AG08396 (cell line): ENCODE results near the gene RASSF4.

Experiments used
- DNase-seq: peaks from one replicate; pipeline ENCODE4 v3.0.0; 2012; ENCODE audit warnings: low spot score, mixed read lengths

Gene RASSF4

DNA sequence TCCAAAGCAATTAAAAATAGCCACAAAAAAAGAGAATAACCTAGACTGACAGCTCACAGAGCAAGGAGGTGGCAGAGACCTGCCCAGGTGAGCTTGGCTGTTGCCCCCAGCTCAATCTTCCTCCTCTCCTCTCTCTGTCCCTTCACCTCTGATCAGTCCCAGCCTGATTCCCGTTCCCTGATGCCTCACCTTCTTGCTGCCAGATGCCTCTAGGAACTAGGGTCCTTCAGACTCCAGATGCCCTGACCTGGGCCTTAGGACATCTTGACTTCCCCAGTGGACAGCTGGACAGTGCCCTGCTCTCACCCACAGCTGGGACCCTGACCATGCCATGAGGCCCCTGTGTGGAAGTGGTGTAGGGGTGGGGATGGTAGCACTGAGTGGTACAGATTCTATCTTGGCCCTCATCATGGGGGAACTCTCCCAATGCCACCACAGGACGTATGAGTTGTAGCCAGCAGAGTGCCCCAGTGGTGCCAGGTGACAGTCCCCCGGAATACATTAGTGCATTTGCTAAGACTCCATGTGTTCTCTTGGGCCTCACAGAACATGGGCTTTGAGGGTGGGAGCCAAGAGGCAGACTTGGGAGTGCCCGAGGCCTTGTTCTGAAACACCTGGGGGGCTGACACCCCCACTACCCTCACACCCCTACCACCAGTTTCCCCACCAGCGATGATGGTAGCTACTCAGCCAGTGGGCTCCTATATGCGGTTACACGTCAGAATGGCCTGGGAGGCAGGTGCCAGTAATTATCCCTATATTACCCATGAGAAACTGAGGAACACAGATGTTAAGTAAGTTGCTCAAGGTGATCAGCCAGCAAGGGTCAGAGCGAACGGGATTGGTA, 17.0 kb downstream of the RASSF4 start:
- DNase-seq = no peak

GRCh38 chr10:44977287-44978212, 17.9 kb downstream of the RASSF4 start:
- no peak for DNase-seq

DNA sequence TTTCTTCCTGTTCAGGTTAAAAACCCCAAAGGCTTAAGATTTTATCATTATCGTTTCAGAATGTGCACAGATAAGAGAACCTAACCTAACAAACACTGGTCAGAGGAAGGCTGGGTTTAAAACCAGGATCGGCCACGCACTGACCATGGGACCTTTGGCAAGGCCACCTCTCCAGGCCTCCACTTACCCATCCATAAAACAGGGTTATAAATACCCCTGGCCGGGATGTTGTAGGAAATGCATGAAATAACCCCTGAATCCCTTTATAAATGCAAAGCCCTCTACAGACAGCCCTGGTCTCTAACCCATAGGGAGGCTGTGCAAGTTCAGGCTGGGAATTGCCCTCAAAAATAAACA, 18.6 kb downstream of the RASSF4 start:
- DNase-seq = no peak

GRCh38 chr10:44978570-44979280, 19.1 kb downstream of the RASSF4 start, which contains the start of gene DEPP1:
Gene DEPP1, minus strand, starts transcription at chr10:44978809. Its CDS starts 779 bp downstream, at chr10:44978030.
- peak; percentile 86 for DNase-seq

DNA sequence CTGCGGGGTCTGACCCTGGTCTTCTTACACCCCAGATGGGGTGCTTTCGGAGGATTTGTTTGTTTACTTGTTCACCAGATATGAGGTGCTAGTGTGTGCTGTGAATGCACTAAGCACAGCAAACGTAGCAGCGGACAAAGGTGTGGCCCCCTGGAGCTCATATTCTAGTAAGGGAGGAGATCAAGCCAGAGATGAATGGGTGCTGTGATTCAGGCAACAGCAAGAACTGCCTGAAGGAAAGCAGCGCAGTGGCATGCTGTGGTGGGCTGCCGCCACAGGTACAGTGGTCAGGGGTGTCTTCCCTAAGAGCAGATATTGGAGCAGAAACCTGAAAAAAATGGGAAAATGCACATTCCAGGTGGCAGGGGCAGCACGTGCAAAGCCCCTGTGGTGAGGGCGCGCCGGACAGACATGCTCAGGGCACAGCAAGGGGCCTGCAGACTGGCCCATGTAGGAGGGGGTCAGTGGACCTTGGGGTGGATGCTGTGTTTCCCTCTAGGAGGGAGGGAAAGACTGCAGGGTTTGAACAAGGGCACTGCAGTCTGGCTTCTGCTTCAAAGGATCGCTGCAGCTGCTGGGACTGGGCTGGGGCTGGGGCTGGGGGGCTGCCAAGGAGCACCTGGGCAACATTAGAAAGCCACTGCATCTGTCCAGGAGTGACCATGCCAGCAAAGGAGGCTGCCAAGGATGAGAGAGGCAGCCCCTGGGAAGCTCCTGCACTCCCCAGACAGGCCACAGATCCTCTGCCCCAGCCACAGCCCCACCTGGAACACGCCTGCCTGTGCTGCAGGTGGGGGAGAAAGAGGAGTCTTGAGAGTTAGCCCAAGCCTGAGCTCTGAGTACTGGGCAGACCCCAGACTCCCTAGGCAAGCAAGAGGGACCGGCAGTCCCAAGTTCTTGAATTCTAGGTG, 19.9 kb downstream of the RASSF4 start:
- no peak for DNase-seq

- DNase-seq = no peak
Observed at GRCh38 chr10:44980309-44981171, 20.9 kb downstream of the RASSF4 start.

DNA sequence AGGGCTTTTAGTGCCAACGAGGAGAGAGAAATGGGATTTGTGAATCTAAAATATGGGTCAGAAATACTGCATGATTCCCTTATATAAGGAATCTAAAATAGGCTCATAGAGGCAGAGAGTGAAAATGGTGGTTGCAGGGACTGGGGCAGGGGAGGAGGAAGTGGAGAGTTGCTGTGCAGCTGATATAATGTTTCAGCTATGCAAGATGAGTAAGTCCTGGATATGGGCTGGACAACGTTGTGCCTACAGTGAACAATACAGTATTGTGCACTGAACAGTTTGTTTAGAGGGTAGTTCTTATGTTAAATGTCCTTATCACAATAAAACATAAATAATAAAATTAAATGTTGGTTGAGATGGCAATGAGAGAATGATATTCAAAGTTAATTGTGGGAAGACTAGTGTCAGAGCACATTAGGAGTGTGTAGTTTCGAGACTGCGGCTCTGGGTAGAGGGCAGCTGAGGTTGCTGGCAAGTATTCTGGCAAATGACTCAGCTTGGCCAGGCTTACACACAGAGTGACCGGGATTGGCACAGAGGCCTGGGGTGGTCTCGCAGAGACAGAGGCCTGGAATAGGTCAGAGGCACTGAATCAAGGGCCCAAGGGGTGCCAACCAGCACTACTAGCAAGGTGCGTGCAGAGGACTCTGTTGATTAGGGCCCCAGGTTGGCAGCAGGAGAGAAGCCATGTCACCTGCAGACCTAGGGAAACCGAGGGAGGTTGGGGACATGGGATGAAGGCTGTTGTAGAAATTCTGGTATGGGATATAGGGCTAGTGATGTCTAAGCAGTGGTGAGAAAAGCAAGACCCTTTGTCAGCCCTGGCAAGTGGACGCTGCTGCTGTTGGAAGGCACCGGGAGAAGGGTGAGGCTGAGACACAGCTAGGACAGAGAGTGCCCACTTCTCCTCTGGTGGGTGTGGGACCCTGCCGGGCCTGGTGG, 21.8 kb downstream of the RASSF4 start:
- DNase-seq = peak; percentile 83

DNA sequence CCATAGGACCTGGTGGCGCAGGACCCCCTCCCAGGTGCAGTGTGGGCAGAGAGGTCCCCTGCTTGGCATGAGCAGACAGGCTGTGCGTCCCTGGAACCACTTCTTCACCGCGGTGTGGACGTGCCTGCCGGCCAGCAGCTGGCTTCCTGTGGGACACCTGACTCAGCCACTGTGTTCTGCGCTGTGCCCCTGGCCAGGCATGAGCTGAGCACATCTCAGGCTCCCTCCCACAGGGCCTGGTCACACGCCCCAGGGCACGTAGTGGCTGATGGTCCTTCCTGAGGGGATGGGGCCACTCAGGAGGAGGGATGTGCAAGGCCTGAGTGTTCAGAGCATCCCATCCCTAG, 22.5 kb downstream of the RASSF4 start:
- DNase-seq = no peak

DNA sequence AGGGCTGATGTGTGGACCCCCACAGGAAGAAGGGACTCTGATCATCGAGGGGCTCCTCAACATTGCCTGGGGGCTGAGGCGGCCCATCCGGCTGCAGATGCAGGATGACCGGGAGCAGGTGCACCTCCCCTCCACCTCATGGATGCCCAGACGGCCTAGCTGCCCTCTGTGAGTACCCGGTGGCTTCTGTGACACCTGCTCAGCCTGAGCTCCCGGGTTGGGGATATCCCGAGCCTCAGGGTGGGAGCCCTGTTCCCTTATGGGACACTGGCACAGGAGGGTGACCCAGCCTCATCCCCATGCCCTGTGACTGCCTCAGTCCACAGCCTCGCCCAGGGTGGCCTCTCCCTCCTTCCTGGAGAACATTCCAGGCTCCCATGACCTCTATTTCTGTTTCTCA, 22.9 kb downstream of the RASSF4 start:
- DNase-seq = no peak

DNA sequence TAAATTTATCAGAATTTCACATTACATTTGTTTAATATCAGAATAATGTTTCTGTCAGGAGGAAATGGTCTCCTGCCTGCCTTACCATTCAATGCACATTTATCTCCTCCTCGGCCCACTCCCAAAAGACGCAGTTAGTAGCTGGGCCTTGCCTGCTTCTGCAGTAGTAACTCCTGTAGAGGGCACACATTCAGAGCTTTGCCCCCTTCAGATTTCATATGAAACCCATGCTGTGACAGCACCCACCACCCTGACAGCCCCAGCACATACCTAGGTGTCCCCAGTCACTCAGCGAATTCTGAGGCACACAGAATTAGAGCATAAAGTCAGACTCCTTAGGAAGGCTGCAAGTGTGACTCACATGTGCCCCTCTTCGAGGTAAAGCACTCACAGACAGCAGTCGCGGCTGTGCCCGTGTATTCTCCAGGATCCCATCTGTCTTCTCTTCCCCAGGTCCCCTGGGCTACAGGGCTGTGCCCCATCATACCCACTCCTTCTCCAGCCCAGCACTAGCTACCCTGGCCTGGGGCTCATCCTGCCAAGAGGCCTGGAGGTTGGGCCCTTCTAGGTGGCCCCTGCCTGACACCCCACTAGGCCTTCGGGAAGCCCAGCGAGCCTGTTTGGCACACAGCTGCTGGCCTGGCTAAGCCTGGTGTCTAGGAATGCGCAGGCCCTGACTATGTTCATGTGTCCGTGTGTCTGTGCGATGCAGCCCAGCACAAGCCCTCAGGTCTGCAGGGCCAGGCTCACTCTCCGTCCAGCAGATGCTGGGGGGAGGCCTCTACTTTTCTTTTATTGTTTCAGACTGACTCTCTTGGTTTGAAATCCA, 23.7 kb downstream of the RASSF4 start:
- no peak for DNase-seq

DNA sequence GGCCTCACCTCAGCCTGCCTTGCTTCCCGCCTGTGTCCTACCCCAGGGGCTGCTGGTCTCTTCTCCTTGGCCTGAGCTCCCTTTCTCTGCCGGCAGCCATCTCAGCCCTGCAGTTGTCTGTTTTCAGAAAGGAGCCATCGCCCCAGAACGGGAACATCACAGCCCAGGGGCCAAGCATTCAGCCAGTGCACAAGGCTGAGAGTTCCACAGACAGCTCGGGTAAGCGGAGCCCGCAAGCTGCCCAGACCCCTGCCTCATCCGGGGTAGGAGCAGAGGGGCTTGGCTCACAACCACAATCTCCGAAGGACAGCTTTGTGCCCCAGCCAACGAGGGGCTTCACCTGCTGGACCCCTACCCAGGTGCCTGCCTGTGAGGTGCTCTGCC, 24.3 kb downstream of the RASSF4 start:
- DNase-seq = no peak

DNA sequence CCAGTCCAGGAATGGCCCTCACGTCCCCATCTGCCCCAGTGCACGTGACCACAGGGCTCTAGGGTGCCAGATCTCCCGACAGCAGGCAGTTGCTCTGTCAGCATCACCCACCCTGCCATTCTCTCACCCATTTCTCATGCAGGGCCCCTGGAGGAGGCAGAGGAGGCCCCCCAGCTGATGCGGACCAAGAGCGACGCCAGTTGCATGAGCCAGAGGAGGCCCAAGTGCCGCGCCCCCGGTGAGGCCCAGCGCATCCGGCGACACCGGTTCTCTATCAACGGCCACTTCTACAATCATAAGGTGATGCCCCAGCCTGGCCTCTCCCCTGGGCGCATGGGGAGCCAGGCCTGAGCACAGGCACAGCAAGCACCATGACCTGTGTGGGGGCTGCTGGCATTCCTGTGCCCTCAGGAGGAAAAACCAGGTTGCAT, 25.1 kb downstream of the RASSF4 start:
- no peak for DNase-seq

DNA sequence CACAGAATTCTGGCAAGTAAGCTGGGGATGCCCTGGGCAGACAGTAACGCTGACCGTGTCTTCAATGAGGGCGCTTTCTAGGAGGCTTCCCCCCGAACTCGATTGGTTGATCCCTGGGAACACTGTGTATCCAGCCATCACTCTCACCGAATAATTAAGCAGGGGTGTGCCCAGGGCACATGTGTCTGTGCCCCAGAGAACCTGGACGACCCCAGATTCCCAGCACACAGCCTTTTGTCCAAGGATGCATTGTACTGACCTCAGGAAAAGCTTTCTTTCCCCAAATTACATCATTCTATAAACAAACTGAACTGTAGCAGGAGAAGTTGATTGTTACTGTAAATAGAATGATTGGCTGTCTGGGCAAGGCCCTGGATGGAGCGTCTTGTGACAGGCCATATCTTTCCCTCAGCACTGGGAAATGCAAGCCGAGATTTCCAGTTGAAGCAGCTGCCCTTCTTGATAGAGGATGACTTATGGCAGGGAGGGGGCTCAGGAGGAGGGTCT, 25.6 kb downstream of the RASSF4 start:
- DNase-seq = peak; percentile 31

DNA sequence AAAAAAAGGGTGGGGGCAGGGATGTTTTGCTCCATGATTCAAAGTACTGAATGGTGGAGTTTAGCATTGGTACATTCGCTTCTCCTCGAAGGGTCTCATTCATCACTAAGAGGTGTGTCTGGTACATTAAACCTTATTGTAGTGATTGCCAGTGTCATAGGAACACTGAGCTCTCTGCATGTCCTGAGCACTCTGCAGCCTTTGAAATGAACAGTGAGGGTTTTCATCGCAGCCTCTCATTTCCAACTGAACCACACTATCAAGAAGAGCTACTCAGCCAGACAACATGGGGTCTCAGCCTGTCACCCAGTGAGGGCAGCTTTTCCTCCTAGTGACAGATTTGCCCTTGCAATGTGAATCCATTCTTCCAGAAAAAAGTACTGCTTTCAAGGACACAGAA, 26.6 kb downstream of the RASSF4 start:
- no peak for DNase-seq

DNA sequence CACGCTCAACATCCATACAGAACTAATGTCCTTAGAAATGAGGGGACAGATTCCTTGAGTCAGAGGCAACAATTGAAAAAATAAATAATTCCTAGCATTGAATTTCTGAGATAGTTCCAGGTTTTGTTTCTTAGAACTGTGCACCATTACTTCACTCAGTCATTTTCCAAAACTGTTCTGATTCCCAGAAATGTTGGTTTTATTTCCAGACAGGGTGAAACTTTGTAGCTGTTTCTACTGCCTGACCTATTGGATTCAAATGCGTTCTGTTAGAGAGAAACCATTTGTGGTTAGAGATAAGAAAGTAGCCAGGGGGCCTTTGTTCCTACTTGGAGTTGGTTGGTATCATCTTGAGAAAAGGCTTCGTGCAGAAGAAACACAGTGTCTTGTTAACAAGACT, 27.1 kb downstream of the RASSF4 start:
- DNase-seq = no peak

DNA sequence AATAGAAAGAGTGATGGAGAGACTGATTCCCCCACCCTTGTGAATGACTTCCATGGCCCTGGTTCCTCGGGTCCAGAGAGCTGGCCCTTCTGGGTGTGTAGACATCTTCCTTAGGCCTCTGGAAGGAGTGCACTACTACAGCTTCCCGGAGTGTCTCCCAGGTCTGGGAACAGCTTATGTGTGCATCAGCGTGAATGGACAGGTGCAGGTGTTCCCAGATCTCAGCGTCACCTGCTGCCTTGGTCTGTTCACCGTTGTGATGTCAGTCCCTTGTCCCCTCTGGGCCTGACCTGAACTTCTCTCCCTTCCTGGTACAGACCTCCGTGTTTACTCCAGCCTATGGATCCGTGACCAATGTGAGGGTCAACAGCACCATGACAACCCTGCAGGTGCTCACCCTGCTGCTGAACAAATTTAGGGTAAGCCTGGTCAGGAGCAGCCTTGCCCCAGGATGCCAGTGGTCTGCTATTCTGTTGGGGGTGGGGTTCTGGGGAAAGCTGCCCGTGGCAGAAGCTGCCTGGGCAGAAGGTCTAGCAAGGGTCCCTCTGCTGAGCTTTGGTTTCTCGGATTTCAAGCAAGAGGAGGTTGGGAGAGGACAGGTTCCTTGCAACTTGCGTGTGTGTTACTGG, 29.5 kb downstream of the RASSF4 start:
- DNase-seq = no peak

DNA sequence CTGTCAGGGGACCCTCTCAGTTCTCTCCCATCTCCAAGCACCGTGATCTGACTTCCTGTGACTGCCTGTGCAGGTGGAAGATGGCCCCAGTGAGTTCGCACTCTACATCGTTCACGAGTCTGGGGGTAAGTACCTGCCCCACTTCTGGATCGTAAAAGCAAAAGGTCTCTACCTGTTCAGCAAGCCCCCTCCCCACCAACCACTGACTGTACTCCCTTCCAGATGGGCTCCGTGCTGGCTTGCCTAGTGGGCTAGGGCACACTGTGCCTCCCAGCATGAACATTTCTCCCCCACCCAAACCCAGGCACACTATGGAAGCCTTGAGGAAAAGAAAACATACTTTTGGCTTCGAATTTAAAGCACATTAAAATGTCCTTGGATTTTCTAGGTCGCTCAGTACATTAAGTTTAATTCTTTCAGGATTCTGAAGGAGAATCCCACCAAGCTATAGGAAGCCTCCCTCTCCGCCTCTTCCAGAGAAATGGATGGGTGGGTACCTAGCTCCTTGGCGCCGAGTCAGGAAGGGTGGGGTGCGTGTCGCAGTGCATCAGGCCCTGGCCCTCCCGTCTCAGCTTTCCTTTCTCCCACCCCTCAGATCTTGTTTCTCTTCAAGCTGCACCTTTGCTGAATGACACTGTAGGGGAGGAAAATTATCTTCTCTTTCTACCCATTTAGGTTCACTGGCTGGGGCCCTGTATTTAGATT, 30.1 kb downstream of the RASSF4 start:
- no peak for DNase-seq
